Panc1 (cell line): Measurements from ENCODE around the gene PLCE1.

Experiments
- POLR2AphosphoS5 ChIP-seq: IDR thresholded peaks from 2 replicates; pipeline ENCODE4 v1.6.1; 2012; ENCODE audit warnings: mild to moderate bottlenecking, low read depth, low read length, moderate library complexity
- REST ChIP-seq, 2 experiments: IDR thresholded peaks; 2 replicates each; pipeline ENCODE4 v1.6.1; 2011 to 2012; ENCODE audit warnings: low read depth in 2 of 2, control low read depth in 1 of 2, low read length in 1 of 2, mild to moderate bottlenecking in 1 of 2, moderate library complexity in 1 of 2; ENCODE audit not compliant: insufficient read depth in 1 of 2
- TF ChIP-seq, protein P1 (sequence below): fragments of 450-650 bp; IDR thresholded peaks from 2 replicates; pipeline ENCODE4 v1.5.1; 2017; ENCODE audit warnings: mild to moderate bottlenecking

GRCh38 chr10:94041206-94041605, 47.5 kb downstream of the PLCE1 start:
- TF ChIP-seq, protein P1, sequence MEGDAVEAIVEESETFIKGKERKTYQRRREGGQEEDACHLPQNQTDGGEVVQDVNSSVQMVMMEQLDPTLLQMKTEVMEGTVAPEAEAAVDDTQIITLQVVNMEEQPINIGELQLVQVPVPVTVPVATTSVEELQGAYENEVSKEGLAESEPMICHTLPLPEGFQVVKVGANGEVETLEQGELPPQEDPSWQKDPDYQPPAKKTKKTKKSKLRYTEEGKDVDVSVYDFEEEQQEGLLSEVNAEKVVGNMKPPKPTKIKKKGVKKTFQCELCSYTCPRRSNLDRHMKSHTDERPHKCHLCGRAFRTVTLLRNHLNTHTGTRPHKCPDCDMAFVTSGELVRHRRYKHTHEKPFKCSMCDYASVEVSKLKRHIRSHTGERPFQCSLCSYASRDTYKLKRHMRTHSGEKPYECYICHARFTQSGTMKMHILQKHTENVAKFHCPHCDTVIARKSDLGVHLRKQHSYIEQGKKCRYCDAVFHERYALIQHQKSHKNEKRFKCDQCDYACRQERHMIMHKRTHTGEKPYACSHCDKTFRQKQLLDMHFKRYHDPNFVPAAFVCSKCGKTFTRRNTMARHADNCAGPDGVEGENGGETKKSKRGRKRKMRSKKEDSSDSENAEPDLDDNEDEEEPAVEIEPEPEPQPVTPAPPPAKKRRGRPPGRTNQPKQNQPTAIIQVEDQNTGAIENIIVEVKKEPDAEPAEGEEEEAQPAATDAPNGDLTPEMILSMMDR = no peak
- TF ChIP-seq POLR2AphosphoS5 = no peak
- no peak for TF ChIP-seq REST (IDR thresholded peaks at IDR 0.05; ENCODE audit: insufficient read depth in 1 of 2, low read depth in 2 of 2, low read length in 1 of 2)
